Adipocyte (in vitro differentiated cells): Measurements from ENCODE around the gene SRSF6.
A peak's percentile ranks its signal among the peaks of the same experiment; 100 is the strongest.

Experiments
- DNase-seq: peaks from one replicate; pipeline ENCODE4 v3.0.0-alpha.2; 2015; ENCODE audit warnings: low read depth
- H3K27me3 ChIP-seq: replicated peaks from 2 replicates; pipeline ENCODE4 v1.7.0; 2013; ENCODE audit warnings: mild to moderate bottlenecking, low read length, moderate library complexity; ENCODE audit not compliant: control insufficient read depth, insufficient read depth
- H3K36me3 ChIP-seq: 2 replicates; pipeline ENCODE4 v1.7.0; 2013; ENCODE audit warnings: low read length, mild to moderate bottlenecking, moderate library complexity; ENCODE audit not compliant: control insufficient read depth, insufficient read depth, severe bottlenecking
- H3K4me1 ChIP-seq: 2 replicates; pipeline ENCODE4 v1.7.0; 2013; ENCODE audit warnings: mild to moderate bottlenecking, low read length, moderate library complexity; ENCODE audit not compliant: control insufficient read depth, insufficient read depth
- H3K4me3 ChIP-seq: 2 replicates; pipeline ENCODE4 v1.7.0; 2013; ENCODE audit warnings: mild to moderate bottlenecking, low read length, moderate library complexity
- H3K9ac ChIP-seq: 2 replicates; pipeline ENCODE4 v1.7.0; 2013; ENCODE audit warnings: mild to moderate bottlenecking, low read length, moderate library complexity
- H3K9me3 ChIP-seq: 2 replicates; pipeline ENCODE4 v1.7.0; 2013; ENCODE audit warnings: mild to moderate bottlenecking, low read length, moderate library complexity; ENCODE audit not compliant: control insufficient read depth

Gene SRSF6

GRCh38 chr20:43462660-43463526, 5.2 kb downstream of the SRSF6 start:
- no peak for DNase-seq
- H3K4me3 ChIP-seq: no peak overlapping the region

GRCh38 chr20:43463527-43464218, 6.0 kb downstream of the SRSF6 start:
- Histone ChIP-seq H3K36me3 (peaks cover 97% of the 10 kb centered on the region), H3K27me3 (no peaks in the 10 kb centered on the region), H3K9me3 (no peaks in the 10 kb centered on the region), H3K9ac (no peak overlapping the region), H3K4me1 (peaks cover 33% of the 10 kb centered on the region), H3K4me3 (no peak overlapping the region)
- DNase-seq: no peak

More at GRCh38 chr20:43462660-43463526, 5.2 kb downstream of the SRSF6 start:
- Histone ChIP-seq H3K36me3 (peaks cover 90% of the 10 kb centered on the region), H3K9me3 (no peaks in the 10 kb centered on the region), H3K4me1 (peaks cover 33% of the 10 kb centered on the region), H3K9ac (no peak overlapping the region), H3K27me3 (no peaks in the 10 kb centered on the region)

GRCh38 chr20:43464219-43464790, 6.6 kb downstream of the SRSF6 start:
- no peaks in the 10 kb centered on the region for H3K9me3 ChIP-seq
- DNase-seq: no peak
- no peak overlapping the region for H3K9ac ChIP-seq
- peaks cover 96% of the 10 kb centered on the region for H3K36me3 ChIP-seq
- no peaks in the 10 kb centered on the region for H3K27me3 ChIP-seq
- peaks cover 29% of the 10 kb centered on the region for H3K4me1 ChIP-seq
- H3K4me3 ChIP-seq: no peak overlapping the region

- no peak for DNase-seq
- Histone ChIP-seq H3K9me3 (no peaks in the 10 kb centered on the region), H3K36me3 (peaks cover 90% of the 10 kb centered on the region), H3K27me3 (no peaks in the 10 kb centered on the region), H3K4me1 (peaks cover 25% of the 10 kb centered on the region), H3K4me3 (no peak overlapping the region), H3K9ac (no peak overlapping the region)
These were observed 7.9 kb downstream of the SRSF6 start for GRCh38 chr20:43465625-43465943.

- no peak overlapping the region for H3K4me3 ChIP-seq
- H3K36me3 ChIP-seq: peaks cover 70% of the 10 kb centered on the region
These were observed 9.9 kb downstream of the SRSF6 start for GRCh38 chr20:43467589-43467988.

GRCh38 chr20:43472671-43473380, 15.1 kb downstream of the SRSF6 start:
- no peak overlapping the region for H3K9ac ChIP-seq
- no peaks in the 10 kb centered on the region for H3K9me3 ChIP-seq
- H3K36me3 ChIP-seq: peaks cover 18% of the 10 kb centered on the region
- no peaks in the 10 kb centered on the region for H3K4me1 ChIP-seq
- H3K27me3 ChIP-seq: no peaks in the 10 kb centered on the region
- no peak overlapping the region for H3K4me3 ChIP-seq
- DNase-seq: no peak

More at GRCh38 chr20:43467589-43467988, 9.9 kb downstream of the SRSF6 start:
- no peaks in the 10 kb centered on the region for H3K27me3 ChIP-seq
- H3K9me3 ChIP-seq: no peaks in the 10 kb centered on the region
- no peak for DNase-seq
- H3K4me1 ChIP-seq: peaks cover 16% of the 10 kb centered on the region
- no peak overlapping the region for H3K9ac ChIP-seq

- no peak for DNase-seq
- no peaks in the 10 kb centered on the region for H3K9me3 ChIP-seq
- H3K36me3 ChIP-seq: peaks cover 14% of the 10 kb centered on the region
- H3K4me1 ChIP-seq: no peaks in the 10 kb centered on the region
- H3K27me3 ChIP-seq: no peaks in the 10 kb centered on the region
- no peak overlapping the region for H3K4me3 ChIP-seq
- H3K9ac ChIP-seq: no peak overlapping the region
These were observed 15.6 kb downstream of the SRSF6 start for GRCh38 chr20:43473381-43473704.

GRCh38 chr20:43477193-43477592, 19.5 kb downstream of the SRSF6 start:
- H3K4me1 ChIP-seq: no peaks in the 10 kb centered on the region
- no peak overlapping the region for H3K9ac ChIP-seq
- H3K4me3 ChIP-seq: no peak overlapping the region
- H3K27me3 ChIP-seq: no peaks in the 10 kb centered on the region
- H3K9me3 ChIP-seq: no peaks in the 10 kb centered on the region
- DNase-seq: no peak
- H3K36me3 ChIP-seq: no peaks in the 10 kb centered on the region

GRCh38 chr20:43477619-43478018, 19.9 kb downstream of the SRSF6 start:
- no peak for DNase-seq
- no peak overlapping the region for H3K9ac ChIP-seq
- no peaks in the 10 kb centered on the region for H3K27me3 ChIP-seq
- no peaks in the 10 kb centered on the region for H3K4me1 ChIP-seq
- no peaks in the 10 kb centered on the region for H3K9me3 ChIP-seq
- H3K4me3 ChIP-seq: no peak overlapping the region
- no peaks in the 10 kb centered on the region for H3K36me3 ChIP-seq

- no peak for DNase-seq
- H3K9ac ChIP-seq: no peak overlapping the region
- H3K27me3 ChIP-seq: no peaks in the 10 kb centered on the region
These were observed 32.3 kb downstream of the SRSF6 start for GRCh38 chr20:43490038-43490437.

GRCh38 chr20:43492101-43492500, 34.4 kb downstream of the SRSF6 start:
- no peaks in the 10 kb centered on the region for H3K36me3 ChIP-seq
- H3K4me3 ChIP-seq: no peak overlapping the region

More at GRCh38 chr20:43490038-43490437, 32.3 kb downstream of the SRSF6 start:
- H3K36me3 ChIP-seq: no peaks in the 10 kb centered on the region
- no peak overlapping the region for H3K4me3 ChIP-seq
- no peaks in the 10 kb centered on the region for H3K4me1 ChIP-seq
- no peaks in the 10 kb centered on the region for H3K9me3 ChIP-seq

More at GRCh38 chr20:43492101-43492500, 34.4 kb downstream of the SRSF6 start:
- no peaks in the 10 kb centered on the region for H3K9me3 ChIP-seq
- H3K27me3 ChIP-seq: no peaks in the 10 kb centered on the region
- peak; percentile 60 for DNase-seq
- H3K9ac ChIP-seq: no peak overlapping the region
- no peaks in the 10 kb centered on the region for H3K4me1 ChIP-seq
